Pancreas (tissue), 10 donors: ENCODE data around the gene GPX8. TPM values are rescaled to one million over a fixed set of nuclear protein-coding genes. Genes with fewer than 3 reads are reported as not detected.

Source experiments
- ATAC-seq, 4 donors: fragments of 200-7000 bp; cut with Tn5 transposase; one replicate each; pipeline versions ENCODE4 v1.8.0 to v1.9.1; 2020; ENCODE audit warnings: mild to moderate bottlenecking in 4 of 4, moderate library complexity in 4 of 4
- DNase-seq, 6 donors: peaks; one replicate each; pipeline ENCODE4 v3.0.0-alpha.2; 2020
- FAIRE-seq: peaks from 2 replicates; lab custom pipeline; 2012; peaks lifted over from hg19 to GRCh38; lab: Jason Lieb, UNC
- H3K27ac ChIP-seq, 4 donors: fragments of 200-600 bp; sonication (generic); 1 replicate in 3 of 4; 2 replicates in 1 of 4; pipeline versions ENCODE4 v1.5.0 to v1.8.0; 2020
- H3K27me3 ChIP-seq, 4 donors: fragments of 200-600 bp; one replicate each; pipeline ENCODE4 v1.8.0; 2021
- H3K36me3 ChIP-seq, 3 donors: fragments of 200-600 bp; sonication (generic) in 1 of 3; one replicate each; pipeline versions ENCODE4 v1.5.0 to v1.8.0; 2020 to 2021
- H3K4me1 ChIP-seq, 3 donors: fragments of 200-600 bp; one replicate each; pipeline ENCODE4 v1.8.0; 2021
- H3K4me3 ChIP-seq, 4 donors: fragments of 200-600 bp; sonication (generic) in 2 of 4; one replicate each; pipeline versions ENCODE4 v1.5.0 to v1.8.0; 2020 to 2021
- H3K9me3 ChIP-seq, 4 donors: fragments of 200-600 bp; one replicate each; pipeline ENCODE4 v1.8.0; 2021
- WGBS, 2 donors: extraction: QIAGEN DNeasy Blood & Tissue Kit; methylation state at CpG; one replicate each; pipeline ENCODE4 v1.1.7; 2013; 5-methylcytosine and 5-hydroxymethylcytosine counted together
- intact Hi-C, 3 donors: fragments of 100-400 bp; cut with DNase I; formaldehyde crosslinking; loops; one replicate each; pipeline versions ENCODE4 v1.11.1 to v1.14.2; 2022
- polyA plus RNA-seq, 2 donors: library from polyadenylated mRNA; stranded (reverse); fragments of 200-250 nt; gene quantifications; one replicate each; pipeline ENCODE4 v1.2.3, GENCODE V29; 2013
- total RNA-seq, 6 donors: library from RNA; stranded (reverse); fragmentation: NEBNext Ultra II Directional in 4 of 6; extraction: Animal tissue kit (Norgen Biotek cat#: 25700) in 4 of 6; gene quantifications; one replicate each; pipeline versions ENCODE4 v1.2.1 to v1.2.4, GENCODE V29; 2021 to 2023
- TF ChIP-seq, protein P1 (sequence below), 4 donors: fragments of 200-600 bp; sonication (generic) in 3 of 4; IDR thresholded peaks; one replicate each; pipeline versions ENCODE4 v1.5.0 to v1.8.0; 2021; ENCODE audit warnings: antibody characterized with exemption in 4 of 4
- donor health status: healthy with polysubstance abuse.
- donor health status: DM: no; HTN: no; CAD: no; lungs with moderate emphysema.
- donor health status: DM: no; HTN: no; CAD: no.
- donor health status: control.
- donor health status: control.
- donor health status: Bipolar disorder and iron deficiency.
- donor health status: DM: yes; HTN: yes; CAD: no.
- donor health status: DM: no; HTN: no; CAD: no.
- donor health status: DM: no; HTN: no; CAD: no.
- donor health status: DM: yes; HTN: yes; CAD: no.

GPX8 gene, protein sequence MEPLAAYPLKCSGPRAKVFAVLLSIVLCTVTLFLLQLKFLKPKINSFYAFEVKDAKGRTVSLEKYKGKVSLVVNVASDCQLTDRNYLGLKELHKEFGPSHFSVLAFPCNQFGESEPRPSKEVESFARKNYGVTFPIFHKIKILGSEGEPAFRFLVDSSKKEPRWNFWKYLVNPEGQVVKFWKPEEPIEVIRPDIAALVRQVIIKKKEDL
- total RNA-seq (10 to 100 TPM in 1 of 6 donors, 1 to 10 TPM in 5; 2.8 to 13.4 (median 6.9) TPM), polyA plus RNA-seq (1 to 10 TPM; 2.5 to 2.7 TPM)

DNA sequence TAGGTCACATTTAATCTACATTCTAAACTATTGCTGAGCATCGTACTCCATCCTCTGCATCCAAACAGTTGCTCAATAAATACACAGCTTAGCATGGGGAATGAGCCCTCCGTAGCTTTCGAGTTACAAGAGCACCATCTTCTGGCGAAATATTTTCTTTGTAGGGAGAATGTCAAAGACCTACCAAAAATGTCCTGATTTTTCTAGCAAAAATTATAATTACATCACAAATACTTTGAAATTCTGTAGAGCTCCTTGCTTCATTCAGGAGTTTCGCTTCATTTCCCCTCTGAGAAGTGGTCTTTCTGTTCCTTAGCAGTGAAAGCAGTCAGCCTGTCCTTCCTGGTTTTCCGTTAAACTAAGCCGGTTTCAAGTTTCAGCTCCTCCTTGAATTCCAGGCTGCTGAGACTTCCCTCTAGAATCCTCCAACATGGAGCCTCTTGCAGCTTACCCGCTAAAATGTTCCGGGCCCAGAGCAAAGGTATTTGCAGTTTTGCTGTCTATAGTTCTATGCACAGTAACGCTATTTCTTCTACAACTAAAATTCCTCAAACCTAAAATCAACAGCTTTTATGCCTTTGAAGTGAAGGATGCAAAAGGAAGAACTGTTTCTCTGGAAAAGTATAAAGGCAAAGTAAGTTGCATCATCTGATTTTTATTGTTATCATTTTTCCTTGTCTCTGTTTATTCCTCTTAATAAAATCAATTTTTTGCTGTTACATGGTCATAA is at the start of gene GPX8:
Gene GPX8 (plus strand): TSS at position 409 of the 730 bp plus-strand sequence. CDS start 22 bp downstream, at position 431.
- TF ChIP-seq, protein P1, sequence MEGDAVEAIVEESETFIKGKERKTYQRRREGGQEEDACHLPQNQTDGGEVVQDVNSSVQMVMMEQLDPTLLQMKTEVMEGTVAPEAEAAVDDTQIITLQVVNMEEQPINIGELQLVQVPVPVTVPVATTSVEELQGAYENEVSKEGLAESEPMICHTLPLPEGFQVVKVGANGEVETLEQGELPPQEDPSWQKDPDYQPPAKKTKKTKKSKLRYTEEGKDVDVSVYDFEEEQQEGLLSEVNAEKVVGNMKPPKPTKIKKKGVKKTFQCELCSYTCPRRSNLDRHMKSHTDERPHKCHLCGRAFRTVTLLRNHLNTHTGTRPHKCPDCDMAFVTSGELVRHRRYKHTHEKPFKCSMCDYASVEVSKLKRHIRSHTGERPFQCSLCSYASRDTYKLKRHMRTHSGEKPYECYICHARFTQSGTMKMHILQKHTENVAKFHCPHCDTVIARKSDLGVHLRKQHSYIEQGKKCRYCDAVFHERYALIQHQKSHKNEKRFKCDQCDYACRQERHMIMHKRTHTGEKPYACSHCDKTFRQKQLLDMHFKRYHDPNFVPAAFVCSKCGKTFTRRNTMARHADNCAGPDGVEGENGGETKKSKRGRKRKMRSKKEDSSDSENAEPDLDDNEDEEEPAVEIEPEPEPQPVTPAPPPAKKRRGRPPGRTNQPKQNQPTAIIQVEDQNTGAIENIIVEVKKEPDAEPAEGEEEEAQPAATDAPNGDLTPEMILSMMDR (IDR thresholded peaks at IDR 0.05) = peak in 3 of 4 donors; percentile 21 to 35 (median 31)
- FAIRE-seq (peak; percentile 59), ATAC-seq (peak; percentile 89 to 92 (median 90)), DNase-seq (peak in 3 of 6 donors; percentile 9 to 45 (median 44))
- Histone ChIP-seq H3K27me3 (no peaks in the 10 kb centered on the region), H3K27ac (peak within 1 kb of the TSS in 2 of 4 donors; percentile 24 to 48), H3K4me1 (peaks cover 0 to 3% (median 0%) of the 10 kb centered on the region in 3 donors), H3K36me3 (no peaks in the 10 kb centered on the region), H3K4me3 (peak within 1 kb of the TSS; percentile 8 to 41 (median 29)), H3K9me3 (no peaks in the 10 kb centered on the region)
- WGBS, 2 donors = 3 to 5% methylated on average over 10 of the region's 10 CpGs
- intact Hi-C loops = loop anchor here in 1 of 3 donors (10.0 kb wide), 1 partner anchor 255 kb away; no protein-coding TSS in a partner anchor

DNA sequence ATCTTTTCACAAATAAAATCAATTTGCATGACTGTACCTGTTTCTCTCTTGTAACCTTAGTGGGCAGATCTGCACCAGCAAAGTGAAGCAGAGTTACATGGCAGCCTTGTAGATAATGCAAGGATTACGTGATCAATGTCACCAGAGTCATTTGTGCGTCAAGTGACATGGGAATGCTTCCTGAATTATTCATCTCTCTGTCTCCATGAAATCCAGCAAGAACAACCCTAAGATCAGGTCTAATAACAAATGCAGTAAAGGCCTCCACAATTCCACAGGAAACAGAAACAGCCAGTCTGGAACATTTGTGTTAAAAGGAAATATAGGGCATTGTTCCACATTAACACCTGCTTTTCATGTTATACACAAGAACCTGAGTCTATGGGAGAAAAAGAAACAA is 49.8 kb upstream of the GPX8 start:
- Histone ChIP-seq H3K4me1 (no peaks in the 10 kb centered on the region), H3K27me3 (no peaks in the 10 kb centered on the region), H3K9me3 (no peaks in the 10 kb centered on the region), H3K36me3 (no peaks in the 10 kb centered on the region), H3K4me3 (no peak overlapping the region), H3K27ac (no peak overlapping the region)
- TF ChIP-seq, protein P1 (IDR thresholded peaks at IDR 0.05) = no peak
- intact Hi-C loops = no loop called here
- 89 to 91% methylated on average over 2 of the region's 2 CpGs for WGBS, 2 donors
- DNase-seq (no peak), ATAC-seq (no peak), FAIRE-seq (no peak)

DNA sequence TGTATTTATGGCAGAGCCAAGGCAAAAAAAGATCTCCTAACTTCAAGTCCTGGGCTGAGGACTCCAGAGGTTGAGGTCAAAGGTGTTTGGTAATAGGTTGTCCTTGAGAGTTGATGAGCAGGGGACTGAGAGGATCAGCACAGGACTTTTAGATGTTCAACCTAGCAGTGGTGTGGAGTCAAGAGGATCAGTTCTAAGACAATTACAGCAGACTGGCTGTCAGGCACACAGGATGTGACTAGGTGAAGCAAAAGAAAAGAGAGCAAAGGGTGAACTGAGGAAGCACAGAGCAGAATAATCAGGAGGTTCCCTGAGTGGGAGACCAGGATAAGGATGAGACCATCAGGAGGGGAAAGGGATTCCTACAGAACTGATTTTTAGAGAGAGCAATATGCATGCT is 46.6 kb upstream of the GPX8 start:
- no peak for DNase-seq
- no peaks in the 10 kb centered on the region for H3K36me3 ChIP-seq
- H3K27ac ChIP-seq = no peak overlapping the region
- no peaks in the 10 kb centered on the region for H3K27me3 ChIP-seq
- no peak overlapping the region for H3K4me3 ChIP-seq
- intact Hi-C loops = no loop called here
- FAIRE-seq = no peak
- no peaks in the 10 kb centered on the region for H3K4me1 ChIP-seq
- ATAC-seq = no peak
- H3K9me3 ChIP-seq = no peaks in the 10 kb centered on the region
- TF ChIP-seq, protein P1 (IDR thresholded peaks at IDR 0.05) = no peak

DNA sequence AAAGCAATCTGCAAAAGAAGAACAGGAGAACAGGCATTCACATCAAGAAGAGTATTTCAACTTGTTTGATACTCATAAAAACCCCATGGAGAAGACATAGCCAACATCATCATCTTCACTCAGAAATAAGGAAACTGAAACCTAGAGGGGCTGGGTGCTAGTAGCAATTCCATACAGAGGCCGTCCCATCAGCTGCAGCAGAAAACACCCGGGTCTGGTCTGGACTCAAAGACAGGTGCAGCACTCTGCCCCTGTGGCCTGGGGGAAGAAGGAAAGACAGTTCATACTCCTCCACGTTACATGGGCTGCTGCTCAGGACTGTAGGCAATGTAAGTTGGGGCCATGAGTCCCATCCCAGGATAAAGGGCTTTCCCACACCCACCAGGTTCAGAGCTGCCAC is 45.9 kb upstream of the GPX8 start:
- Histone ChIP-seq H3K4me3 (no peak overlapping the region), H3K36me3 (no peaks in the 10 kb centered on the region), H3K9me3 (no peaks in the 10 kb centered on the region), H3K27ac (no peak overlapping the region), H3K4me1 (no peaks in the 10 kb centered on the region), H3K27me3 (no peaks in the 10 kb centered on the region)
- TF ChIP-seq, protein P1 (IDR thresholded peaks at IDR 0.05) = no peak
- intact Hi-C loops = no loop called here
- 65 to 79% methylated on average over 3 of the region's 3 CpGs for WGBS, 2 donors
- no peak for ATAC-seq
- no peak for DNase-seq
- no peak for FAIRE-seq
